C4-2B (cell line): ENCODE data around the gene SLC22A1.

Experiments used
- CTCF ChIP-seq: fragments of 450-650 bp; conservative IDR thresholded peaks from 2 replicates; pipeline ENCODE4 v1.5.1; 2017; ENCODE audit warnings: mild to moderate bottlenecking
- ZFX ChIP-seq: fragments of 450-650 bp; IDR thresholded peaks from 2 replicates; pipeline ENCODE4 v1.6.1; 2017

DNA sequence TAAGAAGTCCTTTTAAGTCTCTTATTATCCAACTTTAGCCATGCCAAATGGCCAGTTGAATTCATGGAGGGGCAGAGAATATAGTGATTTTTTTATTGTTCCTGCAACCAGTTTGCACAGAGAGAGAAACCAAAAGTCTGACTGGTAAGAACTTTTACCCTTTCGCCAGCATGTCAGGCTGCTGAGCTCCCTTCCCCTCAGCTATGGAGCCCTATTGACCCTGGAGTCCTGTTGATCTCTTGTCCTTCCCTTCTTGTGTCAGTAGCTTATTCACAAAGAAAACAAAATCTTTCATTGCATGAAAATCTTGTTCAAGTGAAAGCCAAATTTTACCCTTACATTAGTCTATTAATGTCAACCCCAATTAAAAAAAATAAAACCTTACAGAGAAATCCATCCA lies 1.5 kb upstream of the SLC22A1 start:
- TF ChIP-seq CTCF: no peak
- no peak for TF ChIP-seq ZFX
